Measurements from ENCODE around the gene FLOT1. TPM values are rescaled to one million over a fixed set of nuclear protein-coding genes. Genes with fewer than 3 reads are reported as not detected.
A peak's percentile ranks its signal among the peaks of the same experiment; 100 is the strongest.

Gene FLOT1, protein sequence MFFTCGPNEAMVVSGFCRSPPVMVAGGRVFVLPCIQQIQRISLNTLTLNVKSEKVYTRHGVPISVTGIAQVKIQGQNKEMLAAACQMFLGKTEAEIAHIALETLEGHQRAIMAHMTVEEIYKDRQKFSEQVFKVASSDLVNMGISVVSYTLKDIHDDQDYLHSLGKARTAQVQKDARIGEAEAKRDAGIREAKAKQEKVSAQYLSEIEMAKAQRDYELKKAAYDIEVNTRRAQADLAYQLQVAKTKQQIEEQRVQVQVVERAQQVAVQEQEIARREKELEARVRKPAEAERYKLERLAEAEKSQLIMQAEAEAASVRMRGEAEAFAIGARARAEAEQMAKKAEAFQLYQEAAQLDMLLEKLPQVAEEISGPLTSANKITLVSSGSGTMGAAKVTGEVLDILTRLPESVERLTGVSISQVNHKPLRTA
- 238 TPM for total RNA-seq
- long read RNA-seq, transcript FLOT1-201 (13 exons, 1,912 nt) = major isoform, 678 of 969 reads
- long read RNA-seq, partial matches to known transcripts = 230 of 969 reads
- long read RNA-seq, other reads (novel, unspliced or antisense) = 61 of 969 reads

DNA sequence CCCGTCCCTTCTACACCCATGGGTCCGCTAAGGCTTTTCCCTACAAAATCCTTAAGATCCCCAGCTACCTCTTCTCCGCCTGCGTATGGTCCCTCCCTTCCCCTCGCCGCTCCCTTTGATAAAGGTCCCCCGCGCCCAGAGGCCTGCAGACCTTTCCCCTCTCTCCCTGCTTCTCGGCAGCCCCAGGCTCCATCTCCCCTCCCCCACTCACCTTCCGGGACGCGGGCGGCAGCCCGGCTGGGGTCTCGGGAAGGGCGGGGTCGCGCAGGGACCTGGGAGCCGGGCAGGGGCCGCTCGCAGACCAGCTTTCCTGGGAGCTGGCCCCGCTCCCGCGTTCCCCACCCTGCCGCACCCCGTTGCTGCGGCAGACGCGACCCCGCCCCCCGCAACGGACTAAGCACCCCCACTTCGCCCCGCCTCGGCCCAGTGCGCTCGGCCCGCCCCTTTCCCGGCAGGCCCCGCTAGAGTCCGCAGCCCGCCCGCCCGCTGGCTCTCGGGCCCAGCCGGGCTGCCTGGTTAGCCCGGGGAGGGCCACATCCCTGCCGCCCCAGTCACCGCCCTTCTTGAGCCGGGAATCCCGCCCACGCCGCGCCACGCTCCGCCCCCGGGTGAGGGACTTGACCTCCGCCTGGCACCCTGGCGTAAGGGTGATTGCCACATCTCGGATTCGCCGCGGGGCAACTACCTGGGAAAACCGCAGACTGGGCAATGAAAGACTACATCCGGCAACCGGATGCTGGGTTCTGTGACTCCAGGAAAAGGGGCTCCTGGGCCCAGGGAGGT is at the start of gene FLOT1:
Gene FLOT1, minus strand, starts transcription at position 372 of the 783 bp plus-strand sequence. CDS start 498 bp downstream, outside the sequence.
- DNase-seq (peak; percentile 99), ATAC-seq (peak; percentile 91)
- intact Hi-C loops (cut with micrococcal nuclease) = loop anchor here (10.0 kb wide), 1 partner anchor 82 kb away; no protein-coding TSS in a partner anchor

- ATAC-seq (no peak), DNase-seq (no peak)
These were observed 48.4 kb upstream of the FLOT1 start for GRCh38 chr6:30790724-30791383.

DNA sequence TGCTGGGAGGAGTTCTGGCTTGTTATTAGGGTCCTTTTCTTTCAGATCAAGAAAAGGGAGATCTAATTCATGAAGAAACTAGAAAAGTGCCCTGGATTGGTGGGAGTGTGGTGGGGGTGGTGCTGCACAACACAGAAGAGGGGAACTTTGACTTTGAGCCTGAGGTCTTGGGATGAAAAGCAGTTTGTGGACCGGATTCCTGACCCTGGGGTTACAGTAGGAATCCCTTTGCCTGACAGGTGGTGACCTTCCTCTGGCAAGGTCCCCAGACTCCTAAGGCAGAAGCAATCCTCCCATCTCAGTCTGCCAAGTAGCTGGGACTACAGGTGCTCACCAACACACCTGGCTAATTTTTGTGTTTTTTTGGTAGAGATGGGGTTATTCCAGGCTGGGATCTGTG is 47.1 kb upstream of the FLOT1 start:
- ATAC-seq (no peak), DNase-seq (no peak)
- intact Hi-C loops (cut with micrococcal nuclease) = no loop called here

More at GRCh38 chr6:30790724-30791383, 48.4 kb upstream of the FLOT1 start:
- intact Hi-C loops (cut with micrococcal nuclease) = no loop called here

DNA sequence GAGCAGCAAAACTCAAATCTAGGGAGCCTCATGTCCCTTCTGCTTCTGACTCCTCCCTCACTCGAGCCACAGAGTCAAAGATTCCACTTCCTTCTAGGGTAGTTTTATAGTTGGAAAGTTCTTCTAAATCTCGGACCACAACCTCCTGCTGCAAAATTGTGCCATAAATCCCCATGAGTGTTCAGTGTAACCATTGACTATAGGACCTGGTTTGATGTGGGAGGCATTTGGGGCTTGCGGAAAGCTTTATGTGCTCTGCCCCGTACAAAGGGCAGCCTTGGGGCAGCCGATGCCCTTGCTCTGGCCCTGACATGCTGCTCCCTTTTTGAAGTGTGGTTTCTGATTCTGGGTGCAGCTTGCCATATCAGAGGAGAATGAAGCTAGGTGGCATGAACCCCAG is 45.5 kb upstream of the FLOT1 start:
- intact Hi-C loops (cut with micrococcal nuclease) = no loop called here
- peak; percentile 66 for ATAC-seq
- DNase-seq = no peak

DNA sequence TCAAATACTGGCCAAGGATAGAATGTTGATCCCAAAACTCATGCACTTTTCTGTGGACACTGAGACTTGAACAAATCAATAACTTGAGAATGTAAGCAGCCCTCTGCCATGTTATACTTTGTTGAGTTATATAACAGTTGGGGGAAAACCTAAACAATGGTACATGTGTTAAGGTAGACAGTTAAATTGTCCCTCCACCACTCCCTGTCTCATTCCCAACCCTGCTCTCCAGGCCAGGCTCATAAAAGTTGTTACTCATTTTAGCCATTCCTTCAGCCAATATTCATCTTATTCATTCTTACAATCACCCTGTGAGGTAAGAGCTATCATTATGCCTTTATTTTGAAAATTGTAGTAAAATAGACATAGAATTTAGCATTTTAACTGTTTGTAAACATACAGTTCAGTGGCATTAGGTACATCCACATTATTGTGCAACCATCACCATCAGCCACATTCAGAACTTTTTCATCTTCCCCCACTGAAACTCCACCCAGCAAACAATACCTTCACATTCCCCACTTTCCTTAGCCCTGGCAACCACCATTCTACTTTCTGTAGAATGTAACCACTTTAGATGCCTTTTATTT is 40.0 kb upstream of the FLOT1 start:
- DNase-seq (no peak), ATAC-seq (no peak)
- intact Hi-C loops (cut with micrococcal nuclease) = no loop called here

DNA sequence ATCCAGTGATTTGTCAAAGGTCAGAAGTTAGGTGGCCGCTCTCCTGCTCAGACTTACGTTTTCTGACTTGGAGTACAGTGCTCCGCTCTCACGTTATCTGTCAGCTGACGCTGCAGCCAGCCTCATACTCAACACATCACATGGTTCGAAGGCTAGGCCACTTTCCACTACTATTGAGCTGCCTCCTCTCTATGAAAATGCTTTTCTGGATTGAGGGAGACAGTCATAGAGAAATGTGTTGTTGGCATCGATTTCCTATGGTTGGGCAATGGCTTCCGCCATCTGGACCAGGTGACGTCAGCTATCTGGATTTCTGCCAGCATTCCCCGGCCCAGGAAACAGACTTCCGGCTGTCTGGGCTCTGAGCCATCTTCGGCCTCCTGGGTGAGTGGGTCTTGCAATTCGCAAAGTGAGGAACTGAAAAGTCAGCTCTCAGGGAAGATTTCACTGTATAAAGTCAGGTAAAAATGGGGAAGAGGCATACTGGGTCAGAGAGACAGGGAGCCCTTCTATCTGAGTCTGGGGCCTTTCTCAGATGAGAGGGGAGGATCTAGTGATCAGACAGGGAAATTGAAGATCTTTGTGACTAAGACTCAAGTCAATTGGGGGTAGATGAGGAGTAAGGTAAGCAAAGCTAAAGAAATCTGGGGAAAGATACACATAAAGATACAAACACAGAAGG is 39.4 kb upstream of the FLOT1 start:
- intact Hi-C loops (cut with micrococcal nuclease) = no loop called here
- peak; percentile 84 for ATAC-seq
- peak; percentile 96 for DNase-seq

DNA sequence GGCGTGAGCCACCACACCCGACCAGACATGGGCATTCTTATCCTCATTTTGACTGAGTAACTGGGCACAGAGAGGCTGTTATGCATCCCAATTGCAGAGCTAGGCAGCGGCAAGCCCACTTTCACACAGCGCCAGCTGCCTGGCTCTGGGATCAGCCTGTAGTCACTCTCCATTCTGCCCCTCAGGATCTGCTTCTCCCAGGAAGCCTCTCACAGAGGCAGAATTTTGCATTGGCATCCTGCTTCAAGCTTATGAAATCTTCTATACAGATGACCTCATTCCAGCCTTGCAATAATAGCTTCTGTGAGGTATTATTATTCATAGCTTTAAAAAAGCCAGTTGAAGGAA is 38.9 kb upstream of the FLOT1 start:
- intact Hi-C loops (cut with micrococcal nuclease) = no loop called here
- DNase-seq (peak; percentile 48), ATAC-seq (peak; percentile 52)

DNA sequence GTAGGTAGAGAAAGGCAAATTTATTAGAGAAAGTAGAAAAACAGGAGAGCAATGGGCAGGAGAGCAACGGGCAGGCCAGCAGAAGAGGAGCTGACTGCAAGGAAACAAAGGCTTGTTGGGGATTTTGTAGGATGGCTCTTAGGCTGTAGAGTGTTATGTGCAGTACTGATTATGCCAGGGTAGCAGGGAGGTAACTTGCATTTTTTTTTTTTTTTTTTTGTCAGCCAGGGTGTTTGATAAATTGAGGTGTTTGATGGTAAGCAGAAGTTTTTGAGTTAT is 38.1 kb upstream of the FLOT1 start:
- ATAC-seq (no peak), DNase-seq (no peak)
- intact Hi-C loops (cut with micrococcal nuclease) = no loop called here

- DNase-seq (no peak), ATAC-seq (no peak)
- intact Hi-C loops (cut with micrococcal nuclease) = no loop called here
These were observed 37.6 kb upstream of the FLOT1 start for GRCh38 chr6:30779850-30780641.

DNA sequence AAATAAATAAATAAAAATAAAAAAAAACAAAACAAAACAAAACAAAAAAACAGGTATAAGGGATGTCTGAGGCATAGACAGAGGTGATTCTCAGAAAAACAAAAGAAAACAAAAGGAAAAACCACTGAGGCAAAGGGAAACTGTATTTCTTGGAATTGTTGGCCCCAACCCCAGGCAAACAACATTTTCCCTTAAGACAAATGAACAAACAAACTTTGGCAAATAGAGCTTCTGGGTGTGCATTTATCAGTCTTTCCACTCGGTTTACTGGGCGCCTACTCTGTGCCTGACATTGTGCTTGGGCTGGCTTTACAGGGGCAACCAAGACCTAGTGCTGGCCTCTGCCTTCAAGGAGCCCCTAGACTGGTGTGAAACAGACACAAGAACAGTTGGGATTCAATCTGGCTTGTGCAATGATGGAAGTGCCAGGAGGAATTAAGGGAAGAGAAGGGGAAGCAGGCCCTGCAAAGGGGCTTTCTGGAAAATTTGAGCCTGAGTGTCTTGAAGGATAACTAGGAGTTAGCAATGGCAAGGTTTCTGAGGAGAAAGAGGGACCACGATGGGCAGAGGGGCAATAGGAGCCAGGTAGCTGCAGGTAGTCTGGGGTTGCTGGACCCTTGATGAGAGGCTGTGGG is 35.6 kb upstream of the FLOT1 start:
- DNase-seq = no peak
- ATAC-seq = no peak
- intact Hi-C loops (cut with micrococcal nuclease) = no loop called here

DNA sequence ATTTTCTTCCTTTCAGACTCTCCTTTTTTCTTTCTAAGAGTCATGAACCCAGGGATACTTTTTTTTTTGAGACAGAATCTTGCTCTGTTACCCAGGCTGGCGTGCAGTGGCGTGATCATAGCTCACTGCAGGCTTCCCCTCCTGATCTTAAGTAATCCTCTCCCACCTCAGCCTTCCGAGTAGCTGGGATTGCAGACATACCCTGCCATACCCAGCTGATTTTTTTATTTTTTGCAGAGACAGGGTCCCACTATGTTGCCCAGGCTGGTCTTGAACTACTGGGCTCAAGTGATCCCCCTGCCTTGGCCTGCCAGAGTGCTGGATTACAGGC is 34.6 kb upstream of the FLOT1 start:
- DNase-seq (no peak), ATAC-seq (no peak)
- intact Hi-C loops (cut with micrococcal nuclease) = no loop called here

- DNase-seq (no peak), ATAC-seq (no peak)
- intact Hi-C loops (cut with micrococcal nuclease) = no loop called here
These were observed 34.1 kb upstream of the FLOT1 start for GRCh38 chr6:30776390-30777154.

DNA sequence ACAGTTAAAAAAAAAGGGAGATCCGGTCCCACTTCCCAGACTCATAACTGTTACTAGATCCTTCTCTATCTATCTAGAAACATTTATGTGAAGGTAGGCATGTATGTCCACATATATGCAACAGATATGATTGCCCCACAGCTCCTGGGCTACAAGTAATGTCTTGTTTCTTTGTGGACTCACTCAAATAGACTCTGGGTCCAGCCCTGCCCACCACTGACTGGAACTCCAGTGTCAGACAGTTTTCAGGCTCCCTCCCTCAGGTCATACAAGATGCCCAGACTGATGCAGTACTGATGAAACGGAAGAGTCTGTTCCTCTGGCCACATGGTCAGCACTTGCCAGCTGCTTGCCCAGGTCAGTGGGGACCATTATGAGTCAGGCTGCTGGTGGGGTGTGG is 32.6 kb upstream of the FLOT1 start:
- intact Hi-C loops (cut with micrococcal nuclease) = no loop called here

GRCh38 chr6:30774701-30775100 is 32.2 kb upstream of the FLOT1 start:
- ATAC-seq (peak; percentile 62), DNase-seq (peak; percentile 38)
- intact Hi-C loops (cut with micrococcal nuclease) = no loop called here

More for the DNA sequence above, 32.6 kb upstream of the FLOT1 start:
- ATAC-seq (no peak), DNase-seq (no peak)

DNA sequence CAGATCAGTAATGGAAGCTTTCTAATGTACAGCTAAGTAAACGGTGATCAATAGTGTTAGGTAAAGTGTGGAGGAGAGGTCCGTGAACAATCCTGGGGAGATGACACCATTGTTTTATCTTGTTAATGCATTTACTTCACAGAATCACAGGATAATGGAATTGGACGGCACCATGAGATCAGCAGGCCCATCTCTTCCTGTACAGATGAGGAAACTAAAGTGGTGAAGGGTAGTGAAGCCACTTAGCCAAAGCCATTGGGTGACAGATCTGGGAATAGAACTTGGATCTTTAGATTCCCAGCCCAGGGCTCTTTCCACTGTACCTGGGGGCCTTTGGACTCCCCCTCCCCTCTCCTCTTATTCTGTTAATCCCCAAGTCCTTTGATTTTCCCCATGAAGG is 28.1 kb upstream of the FLOT1 start:
- no peak for ATAC-seq

GRCh38 chr6:30769853-30770524 is 27.5 kb upstream of the FLOT1 start:
- intact Hi-C loops (cut with micrococcal nuclease) = no loop called here
- no peak for ATAC-seq
- DNase-seq = no peak

More for the DNA sequence above, 28.1 kb upstream of the FLOT1 start:
- intact Hi-C loops (cut with micrococcal nuclease) = no loop called here
- DNase-seq = no peak

All from left ventricle myocardium superior (tissue), 1 donor.